B cell (primary cell): Measurements from ENCODE around the gene CAVIN2. TPM values are rescaled to one million over a fixed set of nuclear protein-coding genes. Genes with fewer than 3 reads are reported as not detected.

Source experiments
- ATAC-seq: fragments of 200-7000 bp; cut with Tn5 transposase; one replicate; pipeline ENCODE4 v1.10.0; 2021; ENCODE audit warnings: low read depth, mild to moderate bottlenecking, moderate number of reproducible peaks, moderate library complexity
- CTCF ChIA-PET: fragments of 350-600 bp; sonication (Branson Sonifier 250); formaldehyde crosslinking; loops from one replicate; lab custom pipeline; 2021; ENCODE audit warnings: antibody characterized with exemption, inconsistent platforms; lab: Charles Lee
- POLR2A ChIA-PET: fragments of 350-600 bp; sonication (Branson Sonifier 250); formaldehyde crosslinking; loops from one replicate; lab custom pipeline; 2021; ENCODE audit warnings: antibody characterized with exemption; lab: Charles Lee
- DNase-seq: peaks from one replicate; pipeline ENCODE4 v3.0.0; 2013
- H2AFZ ChIP-seq: 2 replicates; pipeline ENCODE4 v1.6.1; 2012; ENCODE audit warnings: mild to moderate bottlenecking, low read depth, low read length; ENCODE audit not compliant: insufficient read depth, poor library complexity, severe bottlenecking
- H3K27ac ChIP-seq, 2 donors: 1 replicate in 1 of 2; 2 replicates in 1 of 2; pipeline ENCODE4 v1.5.1; 2012 to 2013; ENCODE audit warnings: low read length in 2 of 2, mild to moderate bottlenecking in 2 of 2, moderate library complexity in 1 of 2
- H3K27me3 ChIP-seq, 4 experiments: fragments of 200-600 bp in 1 of 4; sonication (generic) in 1 of 4; replicated peaks in 1 of 4; 1 replicate in 2 of 4; 2 replicates in 2 of 4; pipeline versions ENCODE4 v1.6.1 to v1.7.0; 2013 to 2016; ENCODE audit warnings: low read length in 3 of 4, mild to moderate bottlenecking in 2 of 4, mixed read lengths in 1 of 4, moderate library complexity in 1 of 4; ENCODE audit not compliant: insufficient read depth in 4 of 4, control insufficient read depth in 3 of 4; ENCODE audit errors: control extremely low read depth in 1 of 4
- H3K36me3 ChIP-seq, 2 experiments: replicated peaks in 1 of 2; 1 replicate in 1 of 2; 2 replicates in 1 of 2; pipeline versions ENCODE4 v1.6.1 to v1.7.1; 2013; ENCODE audit warnings: low read length in 1 of 2; ENCODE audit not compliant: insufficient read depth in 2 of 2, control insufficient read depth in 1 of 2; ENCODE audit errors: control extremely low read depth in 1 of 2, extremely low read depth in 1 of 2
- H3K4me1 ChIP-seq, 2 donors: fragments of 200-600 bp in 1 of 2; sonication (generic) in 1 of 2; 1 replicate in 1 of 2; 2 replicates in 1 of 2; pipeline versions ENCODE4 v1.5.1 to v1.6.1; 2013 to 2017; ENCODE audit warnings: low read length in 2 of 2; ENCODE audit not compliant: control insufficient read depth in 2 of 2, insufficient read depth in 2 of 2
- H3K4me2 ChIP-seq: replicated peaks from 2 replicates; pipeline ENCODE3; 2012; ENCODE audit warnings: mild to moderate bottlenecking, low read depth, low read length; ENCODE audit not compliant: poor library complexity, severe bottlenecking
- H3K4me3 ChIP-seq, 5 experiments: fragments of 200-600 bp in 1 of 5; sonication (generic) in 1 of 5; 1 replicate in 3 of 5; 2 replicates in 2 of 5; pipeline versions ENCODE4 v1.5.1 to v1.7.0; 2011 to 2016; ENCODE audit warnings: low read length in 4 of 5, mild to moderate bottlenecking in 4 of 5, low read depth in 2 of 5, control low read depth in 1 of 5, moderate library complexity in 1 of 5; ENCODE audit not compliant: insufficient read depth in 1 of 5; ENCODE audit errors: control extremely low read depth in 1 of 5, extremely low read depth in 1 of 5
- H3K79me2 ChIP-seq: fragments of 200-600 bp; sonication (generic); one replicate; pipeline ENCODE4 v1.6.0; 2016; ENCODE audit warnings: low read length; ENCODE audit not compliant: control insufficient read depth, insufficient read depth
- H3K9ac ChIP-seq: fragments of 200-600 bp; sonication (generic); 2 replicates; pipeline ENCODE4 v1.6.1; 2017; ENCODE audit warnings: mild to moderate bottlenecking, low read length, moderate library complexity
- H3K9me3 ChIP-seq, 3 donors: one replicate each; pipeline versions ENCODE4 v1.6.1 to v1.7.1; 2013; ENCODE audit warnings: low read length in 2 of 3; ENCODE audit not compliant: control insufficient read depth in 2 of 3, insufficient read depth in 1 of 3; ENCODE audit errors: control extremely low read depth in 1 of 3
- H4K20me1 ChIP-seq: 2 replicates; pipeline ENCODE4 v1.6.0; 2012; ENCODE audit warnings: mild to moderate bottlenecking, low read length; ENCODE audit not compliant: insufficient read depth, control insufficient read depth, poor library complexity, severe bottlenecking
- H3K27ac Mint-ChIP-seq: one replicate; pipeline ENCODE4 v1.8.0; 2021; ENCODE audit warnings: mixed read lengths
- H3K27me3 Mint-ChIP-seq: one replicate; pipeline ENCODE4 v1.8.0; 2021; ENCODE audit warnings: mixed read lengths
- H3K4me1 Mint-ChIP-seq: one replicate; pipeline ENCODE4 v1.8.0; 2021; ENCODE audit warnings: mixed read lengths
- H3K4me3 Mint-ChIP-seq: one replicate; pipeline ENCODE4 v1.8.0; 2021; ENCODE audit warnings: mixed read lengths
- H3K9me3 Mint-ChIP-seq: one replicate; pipeline ENCODE4 v1.8.0; 2022; ENCODE audit warnings: mixed read lengths; ENCODE audit not compliant: insufficient read depth
- EZH2 ChIP-seq: IDR thresholded peaks from 2 replicates; pipeline ENCODE4 v1.6.1; 2012; ENCODE audit warnings: borderline replicate concordance, low read depth, mild to moderate bottlenecking, moderate library complexity, low read length; ENCODE audit not compliant: insufficient read depth, poor library complexity, severe bottlenecking
- WGBS: methylation state at CpG from one replicate; pipeline ENCODE4 v1.1.5; 2013; ENCODE audit warnings: missing lambda C conversion rate; ENCODE audit not compliant: insufficient coverage; 5-methylcytosine and 5-hydroxymethylcytosine counted together
- intact Hi-C: fragments of 100-400 bp; cut with micrococcal nuclease; formaldehyde crosslinking; loops from one replicate; pipeline ENCODE4 v1.10.0; 2022
- polyA plus RNA-seq: library from polyadenylated mRNA; depleted of rRNA; stranded (reverse); fragments of >200 nt; gene quantifications from 2 replicates; pipeline ENCODE4 v1.2.3, GENCODE V29; 2012
- total RNA-seq, 2 donors: library from RNA; stranded (reverse); fragments of 120-200 nt in 1 of 2; gene quantifications; 1 replicate in 1 of 2; 2 replicates in 1 of 2; pipeline versions ENCODE4 v1.2.3 to v1.2.4, GENCODE V29; 2013 to 2022
- TF ChIP-seq, protein P1 (sequence below): fragments of 200-600 bp; IDR thresholded peaks from one replicate; pipeline ENCODE4 v1.8.0; 2022; ENCODE audit warnings: antibody characterized with exemption, mild to moderate bottlenecking

Gene CAVIN2
- total and polyA plus RNA-seq, 2 donors (not counting 1 experiment from before 2014, with no cell fraction given): 0.15 TPM; not detected in 1

- no peak overlapping the region for H3K4me2 ChIP-seq
Observed at GRCh38 chr2:191847764-191848163, 876 bp upstream of the CAVIN2 start.

DNA sequence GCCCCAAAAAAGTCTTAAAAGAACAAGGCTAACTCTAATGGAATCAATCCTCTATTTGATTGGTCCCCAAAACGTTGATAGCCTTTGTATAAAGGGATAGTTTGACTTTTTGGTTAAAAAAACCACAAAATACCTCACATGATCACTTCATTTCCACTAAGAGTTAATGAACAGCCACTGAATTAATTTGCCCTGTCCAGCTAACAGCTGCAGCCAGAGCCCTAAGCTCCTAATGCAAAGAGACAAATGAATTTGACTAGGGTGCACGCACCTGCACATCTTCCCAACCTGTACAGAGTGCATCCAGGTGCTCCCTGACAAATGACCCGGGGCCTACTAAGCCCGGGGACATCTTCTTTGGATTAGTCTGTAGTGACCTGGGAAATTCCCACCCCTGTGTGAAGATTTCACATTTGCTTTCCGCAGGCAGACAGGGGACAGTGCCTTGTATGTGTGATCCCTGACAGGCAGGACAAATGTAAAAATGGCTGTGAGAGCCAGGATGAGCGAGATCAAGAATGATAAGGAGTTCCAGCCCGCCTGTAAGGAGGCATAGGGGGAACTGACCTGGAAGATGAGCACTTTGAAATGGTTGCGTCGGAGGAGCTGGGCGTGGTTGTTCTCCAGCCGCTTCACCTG is 893 bp downstream of the CAVIN2 start:
- H3K27me3 Mint-ChIP-seq: peaks cover 43% of the 10 kb centered on the region
- no peak overlapping the region for H3K4me3 Mint-ChIP-seq
- TF ChIP-seq EZH2: no peak
- TF ChIP-seq, protein P1, sequence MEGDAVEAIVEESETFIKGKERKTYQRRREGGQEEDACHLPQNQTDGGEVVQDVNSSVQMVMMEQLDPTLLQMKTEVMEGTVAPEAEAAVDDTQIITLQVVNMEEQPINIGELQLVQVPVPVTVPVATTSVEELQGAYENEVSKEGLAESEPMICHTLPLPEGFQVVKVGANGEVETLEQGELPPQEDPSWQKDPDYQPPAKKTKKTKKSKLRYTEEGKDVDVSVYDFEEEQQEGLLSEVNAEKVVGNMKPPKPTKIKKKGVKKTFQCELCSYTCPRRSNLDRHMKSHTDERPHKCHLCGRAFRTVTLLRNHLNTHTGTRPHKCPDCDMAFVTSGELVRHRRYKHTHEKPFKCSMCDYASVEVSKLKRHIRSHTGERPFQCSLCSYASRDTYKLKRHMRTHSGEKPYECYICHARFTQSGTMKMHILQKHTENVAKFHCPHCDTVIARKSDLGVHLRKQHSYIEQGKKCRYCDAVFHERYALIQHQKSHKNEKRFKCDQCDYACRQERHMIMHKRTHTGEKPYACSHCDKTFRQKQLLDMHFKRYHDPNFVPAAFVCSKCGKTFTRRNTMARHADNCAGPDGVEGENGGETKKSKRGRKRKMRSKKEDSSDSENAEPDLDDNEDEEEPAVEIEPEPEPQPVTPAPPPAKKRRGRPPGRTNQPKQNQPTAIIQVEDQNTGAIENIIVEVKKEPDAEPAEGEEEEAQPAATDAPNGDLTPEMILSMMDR: no peak
- Histone ChIP-seq H2AFZ (peak overlapping the region; percentile 29), H3K4me2 (no peak overlapping the region), H3K79me2 (no peaks in the 10 kb centered on the region), H3K36me3 (no peaks in the 10 kb centered on the region), H3K9me3 (no peaks in the 10 kb centered on the region), H4K20me1 (no peaks in the 10 kb centered on the region), H3K9ac (no peak overlapping the region), H3K27me3 (peaks cover 0 to 13% (median 0%) of the 10 kb centered on the region in 4 experiments), H3K4me3 (no peak overlapping the region), H3K4me1 (peaks cover 0 to 5% of the 10 kb centered on the region in 2 donors), H3K27ac (no peak overlapping the region)
- H3K27ac Mint-ChIP-seq: no peak overlapping the region
- 10% methylated on average over 9 of the region's 11 CpGs for WGBS
- ChIA-PET POLR2A (no interaction called here), CTCF (no interaction called here)
- DNase-seq: no peak
- no peaks in the 10 kb centered on the region for H3K9me3 Mint-ChIP-seq
- H3K4me1 Mint-ChIP-seq: peaks cover 3% of the 10 kb centered on the region
- no peak for ATAC-seq
- intact Hi-C loops: no loop called here

More at GRCh38 chr2:191847764-191848163, 876 bp upstream of the CAVIN2 start:
- Mint-ChIP-seq H3K4me1 (peaks cover 3% of the 10 kb centered on the region), H3K9me3 (no peaks in the 10 kb centered on the region), H3K27ac (no peak overlapping the region), H3K27me3 (peaks cover 47% of the 10 kb centered on the region), H3K4me3 (no peak overlapping the region)
- no peaks in the 10 kb centered on the region for H3K9me3 ChIP-seq
- peaks cover 0 to 5% of the 10 kb centered on the region in 2 donors for H3K4me1 ChIP-seq
- H3K36me3 ChIP-seq: no peaks in the 10 kb centered on the region
- H2AFZ ChIP-seq: no peak overlapping the region
- ChIA-PET CTCF (no interaction called here), POLR2A (no interaction called here)
- intact Hi-C loops: no loop called here
- no peaks in the 10 kb centered on the region for H3K79me2 ChIP-seq
- H3K9ac ChIP-seq: no peak overlapping the region
- 31% methylated on average over 3 of the region's 4 CpGs for WGBS
- H4K20me1 ChIP-seq: no peaks in the 10 kb centered on the region
- H3K27ac ChIP-seq: no peak overlapping the region
- ATAC-seq (no peak), DNase-seq (no peak)
- H3K27me3 ChIP-seq: peaks cover 0 to 13% (median 0%) of the 10 kb centered on the region in 4 experiments
- TF ChIP-seq, protein P1: no peak
- no peak for TF ChIP-seq EZH2
- H3K4me3 ChIP-seq: no peak overlapping the region
